Right atrium auricular region (tissue), 2 donors: ENCODE data around the gene NHSL1. TPM values are rescaled to one million over a fixed set of nuclear protein-coding genes. Genes with fewer than 3 reads are reported as not detected.

ENCODE experiments used
- DNase-seq: peaks from one replicate; pipeline ENCODE4 v3.0.0-alpha.2; 2019; ENCODE audit warnings: low spot score
- H3K27ac ChIP-seq, 2 donors: fragments of 200-600 bp; sonication (generic); 1 replicate in 1 of 2; 2 replicates in 1 of 2; pipeline ENCODE4 v1.5.1; 2016 to 2019
- H3K27me3 ChIP-seq, 2 donors: fragments of 200-600 bp; sonication (generic); one replicate each; pipeline versions ENCODE4 v1.5.1 to v1.6.0; 2017 to 2019
- H3K36me3 ChIP-seq: fragments of 200-600 bp; sonication (generic); one replicate; pipeline ENCODE4 v1.5.1; 2016
- H3K4me1 ChIP-seq, 2 donors: fragments of 200-600 bp; sonication (generic); one replicate each; pipeline versions ENCODE4 v1.5.1 to v1.6.0; 2017 to 2019
- H3K4me3 ChIP-seq, 2 donors: fragments of 200-600 bp; sonication (generic); 1 replicate in 1 of 2; 2 replicates in 1 of 2; pipeline ENCODE4 v1.5.1; 2017 to 2019; ENCODE audit warnings: mild to moderate bottlenecking in 1 of 2, moderate library complexity in 1 of 2
- H3K9me3 ChIP-seq, 2 donors: fragments of 200-600 bp; sonication (generic); one replicate each; pipeline ENCODE4 v1.5.1; 2019
- total RNA-seq, 2 donors: library from RNA; depleted of rRNA; stranded (reverse); fragments of >200 nt; gene quantifications; one replicate each; pipeline ENCODE4 v1.1.0, GENCODE V29; 2016
- TF ChIP-seq, protein P1 (sequence below), 2 donors: fragments of 200-600 bp; sonication (generic); IDR thresholded peaks; one replicate each; pipeline ENCODE4 v1.5.1; 2019; ENCODE audit warnings: antibody characterized with exemption in 2 of 2

NHSL1 gene
- total RNA-seq, 2 donors from 2014 or later = 34.3 to 41.6 TPM

DNA sequence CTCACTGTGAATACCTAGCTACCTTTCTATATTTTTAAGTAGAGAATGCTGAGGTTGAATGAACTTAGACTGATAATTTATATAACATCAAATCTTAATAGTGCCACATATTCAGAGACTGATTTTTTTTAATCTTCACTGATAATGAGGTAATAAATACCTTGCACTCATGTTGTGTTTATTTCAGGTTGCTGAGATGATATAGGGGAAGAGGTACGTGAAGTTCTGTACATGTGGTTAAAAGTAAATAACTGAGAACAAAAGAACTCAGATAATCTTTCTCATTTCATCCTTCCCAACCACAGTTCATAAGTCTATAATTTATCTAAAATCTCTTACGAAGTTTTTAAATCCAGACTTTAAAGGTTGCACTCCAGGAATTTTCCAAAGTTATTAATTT lies 6.4 kb downstream of the NHSL1 start:
- Histone ChIP-seq H3K27ac (no peak overlapping the region), H3K4me3 (no peak overlapping the region), H3K4me1 (peaks cover 0 to 26% of the 10 kb centered on the region in 2 donors)

DNA sequence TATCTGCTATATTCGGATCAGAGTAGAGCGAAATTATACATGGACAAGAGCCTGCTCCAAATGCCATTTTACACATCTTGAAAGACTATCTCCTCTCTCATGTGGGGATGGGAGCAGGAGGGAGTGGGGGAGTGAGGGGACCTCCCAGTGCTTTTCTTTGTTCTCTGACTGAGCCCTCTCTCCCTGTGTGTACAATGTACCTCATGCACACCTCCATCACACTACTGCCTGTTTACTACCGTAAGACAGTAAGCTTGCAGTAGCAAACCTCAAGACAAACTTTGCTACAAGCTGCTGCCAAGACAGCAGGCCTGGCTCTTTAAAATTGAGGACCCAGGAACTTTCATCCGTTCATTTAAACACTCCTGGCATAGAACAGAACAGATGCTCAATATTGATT lies 7.2 kb downstream of the NHSL1 start:
- DNase-seq = no peak
- Histone ChIP-seq H3K9me3 (no peaks in the 10 kb centered on the region), H3K36me3 (peaks cover 4% of the 10 kb centered on the region), H3K27me3 (no peaks in the 10 kb centered on the region), H3K27ac (no peak overlapping the region), H3K4me3 (no peak overlapping the region), H3K4me1 (peaks cover 0 to 26% of the 10 kb centered on the region in 2 donors)
- TF ChIP-seq, protein P1, sequence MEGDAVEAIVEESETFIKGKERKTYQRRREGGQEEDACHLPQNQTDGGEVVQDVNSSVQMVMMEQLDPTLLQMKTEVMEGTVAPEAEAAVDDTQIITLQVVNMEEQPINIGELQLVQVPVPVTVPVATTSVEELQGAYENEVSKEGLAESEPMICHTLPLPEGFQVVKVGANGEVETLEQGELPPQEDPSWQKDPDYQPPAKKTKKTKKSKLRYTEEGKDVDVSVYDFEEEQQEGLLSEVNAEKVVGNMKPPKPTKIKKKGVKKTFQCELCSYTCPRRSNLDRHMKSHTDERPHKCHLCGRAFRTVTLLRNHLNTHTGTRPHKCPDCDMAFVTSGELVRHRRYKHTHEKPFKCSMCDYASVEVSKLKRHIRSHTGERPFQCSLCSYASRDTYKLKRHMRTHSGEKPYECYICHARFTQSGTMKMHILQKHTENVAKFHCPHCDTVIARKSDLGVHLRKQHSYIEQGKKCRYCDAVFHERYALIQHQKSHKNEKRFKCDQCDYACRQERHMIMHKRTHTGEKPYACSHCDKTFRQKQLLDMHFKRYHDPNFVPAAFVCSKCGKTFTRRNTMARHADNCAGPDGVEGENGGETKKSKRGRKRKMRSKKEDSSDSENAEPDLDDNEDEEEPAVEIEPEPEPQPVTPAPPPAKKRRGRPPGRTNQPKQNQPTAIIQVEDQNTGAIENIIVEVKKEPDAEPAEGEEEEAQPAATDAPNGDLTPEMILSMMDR (IDR thresholded peaks at IDR 0.05) = no peak

More for the DNA sequence above, 6.4 kb downstream of the NHSL1 start:
- TF ChIP-seq, protein P1 (IDR thresholded peaks at IDR 0.05) = no peak
- H3K9me3 ChIP-seq = no peaks in the 10 kb centered on the region
- DNase-seq = no peak
- H3K27me3 ChIP-seq = no peaks in the 10 kb centered on the region
- peaks cover 4% of the 10 kb centered on the region for H3K36me3 ChIP-seq

DNA sequence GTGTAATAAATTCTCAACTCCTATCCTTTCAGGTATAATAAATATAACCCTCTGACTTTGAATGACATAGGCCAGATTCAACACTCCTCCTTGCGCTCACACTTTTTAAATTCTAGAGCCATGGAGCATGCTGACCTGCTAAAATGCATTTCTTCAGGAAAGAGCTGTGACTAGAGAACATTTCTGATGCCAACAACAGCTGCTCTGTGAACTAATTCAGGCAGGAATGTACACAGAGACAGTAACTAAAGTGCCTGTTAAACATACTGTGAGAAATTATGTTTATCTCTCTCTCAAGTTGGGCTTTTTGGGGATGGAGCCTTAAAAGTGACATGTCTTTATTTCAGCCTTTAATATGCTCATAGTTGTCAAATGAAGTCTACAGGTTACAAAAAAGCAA lies 8.3 kb downstream of the NHSL1 start:
- Histone ChIP-seq H3K4me1 (peaks cover 0 to 32% of the 10 kb centered on the region in 2 donors), H3K36me3 (peaks cover 2% of the 10 kb centered on the region), H3K27me3 (no peaks in the 10 kb centered on the region), H3K9me3 (no peaks in the 10 kb centered on the region), H3K4me3 (no peak overlapping the region), H3K27ac (no peak overlapping the region)
- no peak for DNase-seq
- TF ChIP-seq, protein P1 (IDR thresholded peaks at IDR 0.05) = no peak

DNA sequence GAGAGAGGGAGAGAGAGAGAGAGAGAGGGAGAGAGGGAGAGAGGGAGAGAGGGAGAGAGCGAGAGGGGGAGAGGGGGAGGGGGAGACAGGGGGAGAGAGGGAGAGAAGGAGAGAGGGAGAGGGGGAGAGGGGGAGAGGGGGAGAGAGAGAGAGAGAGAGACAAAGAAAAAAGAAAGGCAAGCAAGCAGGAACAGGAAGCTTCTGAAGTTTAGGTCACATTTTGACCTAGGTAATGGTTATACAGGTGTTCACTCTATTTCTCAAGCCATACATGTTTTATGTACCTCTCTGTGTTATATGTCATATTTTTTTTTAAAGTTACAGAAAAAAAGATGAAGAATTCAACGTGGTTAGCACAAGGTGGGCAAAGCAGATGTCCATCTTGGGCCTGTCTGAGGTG lies 9.4 kb downstream of the NHSL1 start:
- no peaks in the 10 kb centered on the region for H3K9me3 ChIP-seq
- no peak for DNase-seq
- H3K4me1 ChIP-seq = peaks cover 0 to 43% of the 10 kb centered on the region in 2 donors
- TF ChIP-seq, protein P1 (IDR thresholded peaks at IDR 0.05) = no peak
- no peak overlapping the region for H3K27ac ChIP-seq
- no peaks in the 10 kb centered on the region for H3K27me3 ChIP-seq
- no peak overlapping the region for H3K4me3 ChIP-seq
- H3K36me3 ChIP-seq = no peaks in the 10 kb centered on the region

DNA sequence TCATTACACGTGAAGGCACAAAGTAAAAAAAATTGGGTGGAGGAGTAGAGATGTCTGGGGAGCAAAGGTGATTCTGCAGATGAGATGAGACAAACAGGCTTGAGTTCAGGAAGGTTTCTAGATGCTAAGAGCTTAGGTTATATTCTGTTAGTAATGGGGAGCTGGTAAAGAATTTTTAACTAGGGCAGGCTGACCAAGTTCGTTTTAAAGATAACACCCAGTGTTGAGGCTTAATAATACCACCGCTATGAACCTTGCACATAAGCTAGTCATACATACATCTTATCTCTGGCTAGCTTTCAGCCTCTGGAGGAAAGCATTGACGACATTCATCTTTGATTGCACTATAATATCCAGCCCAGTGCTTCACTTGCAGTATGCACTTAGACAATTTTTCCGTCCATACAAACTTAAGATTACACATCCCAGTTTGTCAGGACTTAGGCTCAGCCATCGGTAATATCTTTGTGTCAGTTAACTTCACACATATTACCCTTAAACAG lies 12.1 kb downstream of the NHSL1 start:
- Histone ChIP-seq H3K27me3 (no peaks in the 10 kb centered on the region), H3K4me1 (peaks cover 0 to 31% of the 10 kb centered on the region in 2 donors), H3K27ac (no peak overlapping the region), H3K36me3 (no peaks in the 10 kb centered on the region), H3K4me3 (no peak overlapping the region), H3K9me3 (no peaks in the 10 kb centered on the region)
- TF ChIP-seq, protein P1 (IDR thresholded peaks at IDR 0.05) = no peak
- no peak for DNase-seq
